Neural progenitor cell (in vitro differentiated cells): ENCODE measurements around the gene RTRAF.

Experiments used
- EZH2 ChIP-seq: fragments of 200-600 bp; sonication (generic); IDR thresholded peaks from 2 replicates; pipeline ENCODE4 v1.6.1; 2017; ENCODE audit warnings: antibody characterized with exemption, mild to moderate bottlenecking, moderate library complexity
- TF ChIP-seq, protein P1 (sequence below): fragments of 200-600 bp; sonication (generic); IDR thresholded peaks from 2 replicates; pipeline ENCODE4 v1.5.1; 2017; ENCODE audit warnings: antibody characterized with exemption, mild to moderate bottlenecking

DNA sequence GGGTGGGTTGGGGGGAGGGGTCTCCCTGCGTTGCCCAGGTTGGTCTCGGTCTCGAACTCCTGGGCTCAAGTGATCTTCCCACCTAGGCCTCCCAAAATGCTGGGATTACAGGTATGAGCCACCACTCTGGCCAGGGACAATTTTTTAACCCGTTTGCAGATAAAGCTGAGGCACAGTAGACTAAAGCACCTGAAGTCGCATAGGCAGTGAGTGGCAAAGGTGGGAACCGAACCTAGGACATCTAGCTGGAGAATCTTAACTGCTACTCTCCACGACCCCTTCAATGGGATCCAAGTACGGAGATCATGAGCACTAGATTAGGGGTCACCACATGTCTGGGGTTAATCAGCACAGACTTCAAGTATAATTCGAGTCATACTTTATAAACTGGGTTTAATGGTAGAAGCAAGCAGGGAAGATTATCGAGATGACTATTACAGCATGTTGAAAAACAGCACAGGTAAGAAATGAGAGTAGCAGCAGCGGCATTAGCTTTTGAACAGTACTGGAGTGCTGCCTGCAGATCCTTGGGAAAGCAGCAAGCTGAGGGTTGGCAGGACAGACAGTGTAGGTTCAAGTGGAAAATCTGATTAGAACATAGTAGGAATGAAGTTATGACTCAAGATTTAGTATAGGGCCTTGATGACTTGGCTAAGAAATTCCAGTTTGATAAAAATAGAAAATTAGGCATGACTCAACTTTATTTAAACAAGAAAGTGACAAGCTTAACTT lies 55.6 kb downstream of the RTRAF start:
- TF ChIP-seq, protein P1, sequence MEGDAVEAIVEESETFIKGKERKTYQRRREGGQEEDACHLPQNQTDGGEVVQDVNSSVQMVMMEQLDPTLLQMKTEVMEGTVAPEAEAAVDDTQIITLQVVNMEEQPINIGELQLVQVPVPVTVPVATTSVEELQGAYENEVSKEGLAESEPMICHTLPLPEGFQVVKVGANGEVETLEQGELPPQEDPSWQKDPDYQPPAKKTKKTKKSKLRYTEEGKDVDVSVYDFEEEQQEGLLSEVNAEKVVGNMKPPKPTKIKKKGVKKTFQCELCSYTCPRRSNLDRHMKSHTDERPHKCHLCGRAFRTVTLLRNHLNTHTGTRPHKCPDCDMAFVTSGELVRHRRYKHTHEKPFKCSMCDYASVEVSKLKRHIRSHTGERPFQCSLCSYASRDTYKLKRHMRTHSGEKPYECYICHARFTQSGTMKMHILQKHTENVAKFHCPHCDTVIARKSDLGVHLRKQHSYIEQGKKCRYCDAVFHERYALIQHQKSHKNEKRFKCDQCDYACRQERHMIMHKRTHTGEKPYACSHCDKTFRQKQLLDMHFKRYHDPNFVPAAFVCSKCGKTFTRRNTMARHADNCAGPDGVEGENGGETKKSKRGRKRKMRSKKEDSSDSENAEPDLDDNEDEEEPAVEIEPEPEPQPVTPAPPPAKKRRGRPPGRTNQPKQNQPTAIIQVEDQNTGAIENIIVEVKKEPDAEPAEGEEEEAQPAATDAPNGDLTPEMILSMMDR = no peak
- no peak for TF ChIP-seq EZH2
